PC-9 (cell line): Measurements from ENCODE around the gene NRSN2. TPM values are rescaled to one million over a fixed set of nuclear protein-coding genes. Genes with fewer than 3 reads are reported as not detected.

Experiments
- BruUV-seq: library from RNA; stranded (reverse); fragments of 400-500 nt; replicated peaks from 2 replicates; lab custom pipeline; 2021; lab: Mats Ljungman, UMichigan
- CTCF ChIA-PET: fragments of 300-600 bp; sonication (Branson Sonifier 250); formaldehyde crosslinking; loops from one replicate; lab custom pipeline; 2022; ENCODE audit warnings: antibody characterized with exemption; lab: Charles Lee
- POLR2A ChIA-PET: fragments of 300-600 bp; sonication (Branson Sonifier 250); formaldehyde crosslinking; loops from one replicate; lab custom pipeline; 2022; ENCODE audit warnings: antibody characterized with exemption; ENCODE audit not compliant: unreplicated experiment; lab: Charles Lee
- DNase-seq, 2 experiments: peaks; one replicate each; pipeline versions ENCODE4 v3.0.0 to v3.0.0-alpha.2; 2015 to 2022; ENCODE audit warnings: mixed read lengths in 1 of 2
- H2AFZ ChIP-seq: fragments of 200-600 bp; sonication (generic); 2 replicates; pipeline ENCODE4 v1.8.1; 2017; ENCODE audit warnings: antibody characterized with exemption
- H3F3A ChIP-seq: fragments of 200-600 bp; sonication (generic); 2 replicates; pipeline ENCODE4 v1.8.1; 2017; ENCODE audit warnings: antibody characterized with exemption, mild to moderate bottlenecking, low read depth; ENCODE audit not compliant: insufficient read depth
- H3K27ac ChIP-seq: fragments of 200-600 bp; sonication (generic); 2 replicates; pipeline ENCODE4 v1.6.1; 2016; ENCODE audit warnings: mixed run types
- H3K27me3 ChIP-seq: fragments of 200-600 bp; sonication (generic); 2 replicates; pipeline ENCODE4 v1.6.1; 2016; ENCODE audit warnings: low read depth, mixed run types; ENCODE audit not compliant: insufficient read depth
- H3K36me3 ChIP-seq: fragments of 200-600 bp; sonication (generic); 2 replicates; pipeline ENCODE4 v1.6.1; 2016; ENCODE audit warnings: low read depth, mixed run types
- H3K4me1 ChIP-seq: fragments of 200-600 bp; sonication (generic); replicated peaks from 2 replicates; pipeline ENCODE4 v1.6.1; 2016; ENCODE audit warnings: mixed run types; ENCODE audit not compliant: insufficient read depth
- H3K4me2 ChIP-seq: fragments of 200-600 bp; sonication (generic); 2 replicates; pipeline ENCODE4 v1.6.1; 2017; ENCODE audit warnings: mixed run types
- H3K4me3 ChIP-seq: fragments of 200-600 bp; sonication (generic); 2 replicates; pipeline ENCODE4 v1.6.1; 2016; ENCODE audit warnings: mixed run types
- H3K79me2 ChIP-seq: fragments of 200-600 bp; sonication (generic); 2 replicates; pipeline ENCODE4 v1.6.1; 2017; ENCODE audit warnings: low read depth, mixed run types
- H3K9me2 ChIP-seq: fragments of 200-600 bp; sonication (generic); 2 replicates; pipeline ENCODE4 v1.8.1; 2017; ENCODE audit warnings: mild to moderate bottlenecking; ENCODE audit not compliant: insufficient read depth
- H3K9me3 ChIP-seq: fragments of 200-600 bp; sonication (generic); 2 replicates; pipeline ENCODE4 v1.8.1; 2016; ENCODE audit warnings: low read depth; ENCODE audit not compliant: insufficient read depth
- H4K20me1 ChIP-seq: fragments of 200-600 bp; sonication (generic); 2 replicates; pipeline ENCODE4 v1.8.1; 2017; ENCODE audit not compliant: insufficient read depth
- CTCF ChIP-seq: fragments of 200-600 bp; sonication (generic); conservative IDR thresholded peaks from 2 replicates; pipeline ENCODE4 v1.6.1; 2017; ENCODE audit warnings: mixed run types, antibody characterized with exemption, mild to moderate bottlenecking, moderate library complexity
- EZH2 ChIP-seq: fragments of 200-600 bp; sonication (generic); IDR thresholded peaks from 2 replicates; pipeline ENCODE4 v1.8.0; 2017; ENCODE audit warnings: antibody characterized with exemption, low read depth
- intact Hi-C: fragments of 100-400 bp; cut with micrococcal nuclease; formaldehyde crosslinking; loops from one replicate; pipeline ENCODE4 v1.10.0; 2022; ENCODE audit not compliant: unreplicated experiment
- total RNA-seq: library from RNA; stranded (reverse); gene quantifications from 2 replicates; pipeline ENCODE4 v1.2.3, GENCODE V29; 2021

The NRSN2 gene
- total RNA-seq, 1 experiment from 2014 or later: 15.0 TPM

GRCh38 chr20:396252-396618, 49.3 kb downstream of the NRSN2 start:
- Histone ChIP-seq H3K4me2 (no peak overlapping the region), H3K4me3 (no peak overlapping the region), H2AFZ (no peak overlapping the region), H3K27ac (no peak overlapping the region), H3F3A (peaks cover 97% of the 10 kb centered on the region), H4K20me1 (peaks cover 60% of the 10 kb centered on the region), H3K79me2 (peaks cover 39% of the 10 kb centered on the region), H3K9me3 (no peaks in the 10 kb centered on the region), H3K4me1 (peaks cover 14% of the 10 kb centered on the region), H3K9me2 (no peaks in the 10 kb centered on the region), H3K36me3 (peaks cover 65% of the 10 kb centered on the region), H3K27me3 (no peaks in the 10 kb centered on the region)
- CTCF ChIA-PET: no interaction called here
- BruUV-seq: no TSS peak
- no peak for DNase-seq
- intact Hi-C loops: no loop called here
- TF ChIP-seq CTCF: no peak
- TF ChIP-seq EZH2: no peak
- POLR2A ChIA-PET: no interaction called here

DNA sequence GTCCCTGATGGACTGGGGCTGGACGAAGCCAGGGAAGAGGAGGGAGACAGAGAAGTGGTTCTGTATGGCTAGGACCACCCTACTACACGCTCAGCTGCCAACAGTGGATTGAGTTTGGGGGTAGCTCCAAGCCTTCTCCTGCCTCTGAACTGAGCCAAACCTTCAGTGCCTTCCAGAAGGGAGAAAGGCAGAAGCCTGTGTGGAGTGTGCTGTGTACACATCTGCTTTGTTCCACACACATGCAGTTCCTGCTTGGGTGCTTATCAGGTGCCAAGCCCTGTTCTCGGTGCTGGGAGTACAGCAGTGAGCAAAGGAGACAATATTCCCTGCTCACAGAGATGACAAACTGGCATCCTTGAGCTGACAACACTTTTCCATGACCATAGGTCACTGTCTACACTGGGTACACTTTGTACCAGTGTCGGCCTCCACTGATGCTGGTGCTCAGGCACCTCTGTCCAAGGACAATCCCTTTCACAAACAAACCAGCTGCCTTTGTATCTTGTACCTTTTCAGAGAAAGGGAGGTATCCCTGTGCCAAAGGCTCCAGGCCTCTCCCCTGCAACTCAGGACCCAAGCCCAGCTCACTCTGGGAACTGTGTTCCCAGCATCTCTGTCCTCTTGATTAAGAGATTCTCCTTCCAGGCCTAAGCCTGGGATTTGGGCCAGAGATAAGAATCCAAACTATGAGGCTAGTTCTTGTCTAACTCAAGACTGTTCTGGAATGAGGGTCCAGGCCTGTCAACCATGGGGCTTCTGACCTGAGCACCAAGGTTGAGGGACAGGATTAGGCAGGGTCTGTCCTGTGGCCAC, 49.9 kb downstream of the NRSN2 start:
- Histone ChIP-seq H4K20me1 (peaks cover 56% of the 10 kb centered on the region), H3F3A (peaks cover 96% of the 10 kb centered on the region), H3K9me2 (no peaks in the 10 kb centered on the region), H3K36me3 (peaks cover 59% of the 10 kb centered on the region), H3K4me2 (no peak overlapping the region), H3K79me2 (peaks cover 33% of the 10 kb centered on the region), H3K4me1 (peaks cover 19% of the 10 kb centered on the region), H3K4me3 (no peak overlapping the region), H3K27me3 (no peaks in the 10 kb centered on the region), H2AFZ (no peak overlapping the region), H3K27ac (peak overlapping the region; percentile 7; the same call in 1 of the 2 replicates), H3K9me3 (no peaks in the 10 kb centered on the region)
- BruUV-seq: no TSS peak
- ChIA-PET CTCF (no interaction called here), POLR2A (interaction anchor here (0.6 kb wide), 1 partner anchor 533 kb away, joined by 4 read pairs; no protein-coding TSS in a partner anchor)
- no peak for TF ChIP-seq CTCF
- no peak for TF ChIP-seq EZH2
- intact Hi-C loops: no loop called here
- no peak for DNase-seq

- Histone ChIP-seq H3K4me3 (no peak overlapping the region), H2AFZ (no peak overlapping the region), H3F3A (peaks cover 95% of the 10 kb centered on the region), H3K9me2 (no peaks in the 10 kb centered on the region), H3K27ac (peak overlapping the region; percentile 27; the same call in 1 of the 2 replicates), H3K27me3 (no peaks in the 10 kb centered on the region), H3K36me3 (peaks cover 51% of the 10 kb centered on the region), H4K20me1 (peaks cover 48% of the 10 kb centered on the region), H3K9me3 (no peaks in the 10 kb centered on the region), H3K79me2 (peaks cover 27% of the 10 kb centered on the region), H3K4me2 (no peak overlapping the region), H3K4me1 (peaks cover 27% of the 10 kb centered on the region)
- no TSS peak for BruUV-seq
- CTCF ChIA-PET: interaction anchor here (0.7 kb wide), 1 partner anchor 31 kb away, joined by 9 read pairs; no protein-coding TSS in a partner anchor
- intact Hi-C loops: no loop called here
- TF ChIP-seq CTCF (no peak), EZH2 (no peak)
- POLR2A ChIA-PET: interaction anchor here (0.6 kb wide), 1 partner anchor 532 kb away, joined by 4 read pairs; no protein-coding TSS in a partner anchor
- no peak for DNase-seq
These were observed 50.7 kb downstream of the NRSN2 start for GRCh38 chr20:397432-398237.
